Gastroesophageal sphincter (tissue), 3 donors: ENCODE data around the gene ZGLP1.

Source experiments
- CTCF ChIP-seq, 4 experiments: fragments of 200-600 bp in 2 of 4; fragments of 450-650 bp in 2 of 4; sonication (generic) in 1 of 4; IDR thresholded peaks; one replicate each; pipeline ENCODE4 v1.5.1; 2017 to 2019; ENCODE audit warnings: antibody characterized with exemption in 4 of 4, mild to moderate bottlenecking in 2 of 4, moderate library complexity in 2 of 4
- POLR2A ChIP-seq, 2 donors: fragments of 450-650 bp; IDR thresholded peaks; one replicate each; pipeline ENCODE4 v1.6.1; 2017; ENCODE audit warnings: antibody characterized with exemption in 2 of 2, mild to moderate bottlenecking in 2 of 2, moderate library complexity in 1 of 2
- POLR2AphosphoS5 ChIP-seq: sonication (generic); formaldehyde crosslinking; IDR thresholded peaks from one replicate; pipeline ENCODE4 v1.6.1; 2017; ENCODE audit warnings: antibody characterized with exemption

GRCh38 chr19:10285393-10285792 lies 24.2 kb downstream of the ZGLP1 start:
- TF ChIP-seq CTCF (IDR thresholded peaks at IDR 0.05): no peak
- no peak for TF ChIP-seq POLR2A (IDR thresholded peaks at IDR 0.05)
- TF ChIP-seq POLR2AphosphoS5: no peak
